Progenitor cell of endocrine pancreas (in vitro differentiated cells): ENCODE results near the gene IPP. TPM values are rescaled to one million over a fixed set of nuclear protein-coding genes. Genes with fewer than 3 reads are reported as not detected.

Experiments used
- DNase-seq: peaks from one replicate; pipeline ENCODE4 v3.0.0; 2021; ENCODE audit warnings: low spot score; ENCODE audit not compliant: unreplicated experiment
- H3K27ac Mint-ChIP-seq: 2 replicates; pipeline ENCODE4 v1.8.0; 2021; ENCODE audit warnings: mild to moderate bottlenecking, moderate library complexity, mixed read lengths
- H3K27me3 Mint-ChIP-seq: 2 replicates; pipeline ENCODE4 v1.8.0; 2021; ENCODE audit warnings: mixed read lengths
- H3K36me3 Mint-ChIP-seq: 2 replicates; pipeline ENCODE4 v1.8.0; 2022; ENCODE audit warnings: mixed read lengths; ENCODE audit not compliant: insufficient read depth
- H3K4me1 Mint-ChIP-seq: 2 replicates; pipeline ENCODE4 v1.8.0; 2021; ENCODE audit warnings: low read depth, mixed read lengths
- H3K4me3 Mint-ChIP-seq: 2 replicates; pipeline ENCODE4 v1.8.0; 2021; ENCODE audit warnings: low read depth, mild to moderate bottlenecking, moderate library complexity, mixed read lengths
- H3K9me3 Mint-ChIP-seq: 2 replicates; pipeline ENCODE4 v1.8.0; 2021; ENCODE audit warnings: low read depth, mixed read lengths
- total RNA-seq: library from RNA; stranded (reverse); gene quantifications from 2 replicates; pipeline ENCODE4 v1.2.1, GENCODE V29; 2021
- TF ChIP-seq, protein P1 (sequence below): fragments of 200-600 bp; sonication (generic); IDR thresholded peaks from one replicate; pipeline ENCODE4 v1.5.0; 2021; ENCODE audit warnings: antibody characterized with exemption, mild to moderate bottlenecking; ENCODE audit not compliant: unreplicated experiment

The IPP gene
- total RNA-seq, 1 donor from 2014 or later: 21.0 TPM

DNA sequence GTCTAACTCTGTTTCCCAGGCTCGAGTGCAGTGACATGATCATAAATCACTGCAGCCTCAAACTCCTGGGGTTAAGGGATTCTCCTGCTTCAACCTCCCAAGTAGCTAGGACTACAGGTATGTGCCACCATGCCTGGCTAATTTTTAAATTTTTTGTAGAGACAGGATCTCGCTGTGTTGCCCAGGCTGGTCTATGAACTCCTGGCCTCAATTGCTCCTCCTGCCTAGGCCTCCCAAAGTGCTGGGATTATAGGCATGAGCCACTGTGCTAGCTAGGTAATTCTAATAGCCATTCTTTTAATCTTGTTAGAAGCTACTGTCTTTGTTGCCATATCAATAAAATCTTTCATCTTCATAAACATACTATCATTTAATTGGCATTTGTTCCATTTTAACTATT lies 39.1 kb upstream of the IPP start:
- Mint-ChIP-seq H3K36me3 (no peaks in the 10 kb centered on the region), H3K4me1 (no peaks in the 10 kb centered on the region), H3K27ac (no peak overlapping the region), H3K9me3 (no peaks in the 10 kb centered on the region), H3K27me3 (peaks cover 2% of the 10 kb centered on the region), H3K4me3 (no peak overlapping the region)
- TF ChIP-seq, protein P1, sequence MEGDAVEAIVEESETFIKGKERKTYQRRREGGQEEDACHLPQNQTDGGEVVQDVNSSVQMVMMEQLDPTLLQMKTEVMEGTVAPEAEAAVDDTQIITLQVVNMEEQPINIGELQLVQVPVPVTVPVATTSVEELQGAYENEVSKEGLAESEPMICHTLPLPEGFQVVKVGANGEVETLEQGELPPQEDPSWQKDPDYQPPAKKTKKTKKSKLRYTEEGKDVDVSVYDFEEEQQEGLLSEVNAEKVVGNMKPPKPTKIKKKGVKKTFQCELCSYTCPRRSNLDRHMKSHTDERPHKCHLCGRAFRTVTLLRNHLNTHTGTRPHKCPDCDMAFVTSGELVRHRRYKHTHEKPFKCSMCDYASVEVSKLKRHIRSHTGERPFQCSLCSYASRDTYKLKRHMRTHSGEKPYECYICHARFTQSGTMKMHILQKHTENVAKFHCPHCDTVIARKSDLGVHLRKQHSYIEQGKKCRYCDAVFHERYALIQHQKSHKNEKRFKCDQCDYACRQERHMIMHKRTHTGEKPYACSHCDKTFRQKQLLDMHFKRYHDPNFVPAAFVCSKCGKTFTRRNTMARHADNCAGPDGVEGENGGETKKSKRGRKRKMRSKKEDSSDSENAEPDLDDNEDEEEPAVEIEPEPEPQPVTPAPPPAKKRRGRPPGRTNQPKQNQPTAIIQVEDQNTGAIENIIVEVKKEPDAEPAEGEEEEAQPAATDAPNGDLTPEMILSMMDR: no peak
- no peak for DNase-seq

DNA sequence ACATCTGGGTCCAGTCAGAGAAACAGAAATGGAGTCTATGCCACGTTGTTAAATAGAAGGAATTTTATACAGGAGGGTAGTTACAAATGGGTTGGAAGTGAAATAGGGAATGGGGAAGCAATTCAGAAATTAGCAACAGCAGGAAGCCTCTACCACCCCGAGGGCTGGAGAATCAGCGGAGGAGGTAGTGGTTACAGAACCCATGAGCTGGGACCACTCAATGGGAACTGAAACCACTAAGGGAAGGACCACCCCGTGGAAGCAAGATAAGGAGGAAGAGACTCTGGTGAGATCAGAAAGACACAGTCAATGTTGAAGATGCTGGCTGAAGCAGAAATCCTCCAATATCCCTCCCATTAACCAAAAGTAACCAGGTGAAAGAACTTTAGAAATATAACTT lies 37.5 kb upstream of the IPP start:
- TF ChIP-seq, protein P1: no peak

DNA sequence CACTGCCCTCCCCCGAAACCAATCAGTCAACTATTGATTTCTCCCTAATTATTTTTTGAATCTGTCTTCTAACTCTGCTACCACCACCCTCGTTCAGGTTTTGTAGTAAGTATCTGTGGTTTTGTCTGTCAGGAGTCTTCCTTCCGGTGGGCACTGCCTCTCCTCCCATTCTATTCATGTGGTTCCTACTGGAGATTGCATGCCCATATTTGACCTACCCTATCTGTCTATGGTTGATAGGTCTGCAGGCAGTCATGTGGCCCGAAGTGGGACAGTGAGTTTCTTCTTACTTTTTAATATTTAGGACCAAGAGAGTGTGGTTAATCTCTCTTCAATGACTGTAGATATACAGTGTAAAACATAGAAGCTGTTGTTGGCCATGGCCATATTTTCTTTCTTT lies 35.1 kb upstream of the IPP start:
- Mint-ChIP-seq H3K27ac (no peak overlapping the region), H3K4me3 (no peak overlapping the region), H3K4me1 (no peaks in the 10 kb centered on the region), H3K27me3 (peaks cover 3% of the 10 kb centered on the region), H3K9me3 (no peaks in the 10 kb centered on the region), H3K36me3 (no peaks in the 10 kb centered on the region)
- TF ChIP-seq, protein P1: no peak
- DNase-seq: no peak

More for the DNA sequence above, 37.5 kb upstream of the IPP start:
- no peaks in the 10 kb centered on the region for H3K4me1 Mint-ChIP-seq
- no peaks in the 10 kb centered on the region for H3K9me3 Mint-ChIP-seq
- H3K36me3 Mint-ChIP-seq: no peaks in the 10 kb centered on the region
- H3K27ac Mint-ChIP-seq: no peak overlapping the region
- DNase-seq: no peak
- H3K27me3 Mint-ChIP-seq: peaks cover under 1% of the 10 kb centered on the region
- no peak overlapping the region for H3K4me3 Mint-ChIP-seq

DNA sequence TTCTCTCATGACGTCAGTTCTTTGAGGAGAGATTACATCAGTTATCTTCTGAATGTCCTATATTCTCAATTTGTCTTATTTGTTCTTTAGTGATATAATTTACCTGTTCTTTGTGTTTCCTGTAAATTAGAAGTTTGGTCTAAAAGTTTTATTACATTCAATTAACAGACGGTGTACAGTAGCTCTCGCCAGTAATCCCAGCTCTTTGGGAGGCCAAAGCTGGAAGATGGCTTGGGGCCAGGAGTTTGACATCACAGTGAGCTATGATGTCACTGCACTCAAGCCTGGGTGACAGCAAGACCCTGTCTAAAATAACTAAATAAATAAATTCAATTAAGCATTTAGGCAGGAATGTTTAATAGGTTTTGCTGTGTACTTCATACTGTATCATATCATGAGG lies 25.3 kb upstream of the IPP start:
- no peak for DNase-seq
- TF ChIP-seq, protein P1: no peak
- Mint-ChIP-seq H3K4me3 (no peak overlapping the region), H3K4me1 (no peaks in the 10 kb centered on the region), H3K9me3 (no peaks in the 10 kb centered on the region), H3K36me3 (no peaks in the 10 kb centered on the region), H3K27ac (no peak overlapping the region), H3K27me3 (no peaks in the 10 kb centered on the region)

DNA sequence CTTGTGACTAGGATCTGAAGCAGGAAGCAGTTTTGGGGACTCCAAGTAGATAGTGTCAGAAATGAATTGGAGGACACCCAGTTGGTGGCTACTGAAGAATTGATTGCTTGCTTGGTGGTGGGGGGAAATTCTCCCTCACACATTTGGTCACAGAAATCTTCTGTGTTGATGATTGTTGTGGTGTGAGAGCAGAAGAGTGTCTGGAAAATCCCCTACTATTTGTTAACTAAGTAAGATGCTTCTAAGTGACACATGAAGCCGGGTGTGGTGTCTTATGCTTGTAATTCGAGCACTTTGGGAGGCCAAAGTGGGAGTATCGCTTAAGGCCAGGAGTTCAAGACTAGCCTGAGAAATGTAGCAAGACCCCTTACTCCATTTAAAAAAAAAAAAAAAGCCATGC lies 22.5 kb upstream of the IPP start:
- no peaks in the 10 kb centered on the region for H3K9me3 Mint-ChIP-seq
- TF ChIP-seq, protein P1: no peak
- no peaks in the 10 kb centered on the region for H3K36me3 Mint-ChIP-seq
- no peak for DNase-seq
- H3K27me3 Mint-ChIP-seq: no peaks in the 10 kb centered on the region
- no peaks in the 10 kb centered on the region for H3K4me1 Mint-ChIP-seq
- no peak overlapping the region for H3K27ac Mint-ChIP-seq
- H3K4me3 Mint-ChIP-seq: no peak overlapping the region
